Stomach (tissue), 9 donors: Measurements from ENCODE around the gene BPIFB3. TPM values are rescaled to one million over a fixed set of nuclear protein-coding genes. Genes with fewer than 3 reads are reported as not detected.

Experiments used
- DNase-seq, 2 donors: peaks; one replicate each; pipeline versions ENCODE4 v3.0.0 to v3.0.0-alpha.2; 2013 to 2019
- H3K27ac ChIP-seq, 5 donors: fragments of 200-600 bp in 4 of 5; sonication (generic) in 4 of 5; one replicate each; pipeline ENCODE4 v1.5.1; 2013 to 2019; ENCODE audit warnings: mild to moderate bottlenecking in 1 of 5, moderate library complexity in 1 of 5
- H3K27me3 ChIP-seq, 3 donors: fragments of 200-600 bp; sonication (generic); one replicate each; pipeline ENCODE4 v1.5.1; 2017 to 2019; ENCODE audit warnings: mixed run types in 1 of 3
- H3K36me3 ChIP-seq, 4 donors: fragments of 200-600 bp; sonication (generic); 1 replicate in 3 of 4; 2 replicates in 1 of 4; pipeline ENCODE4 v1.5.1; 2016 to 2019
- H3K4me1 ChIP-seq, 4 donors: fragments of 200-600 bp; sonication (generic); one replicate each; pipeline ENCODE4 v1.5.1; 2016 to 2019
- H3K4me3 ChIP-seq, 4 donors: fragments of 200-600 bp; sonication (generic) in 3 of 4; one replicate each; pipeline ENCODE4 v1.5.1; 2016 to 2019; ENCODE audit warnings: mild to moderate bottlenecking in 1 of 4
- H3K9me3 ChIP-seq, 4 donors: fragments of 200-600 bp; sonication (generic); one replicate each; pipeline ENCODE4 v1.5.1; 2016 to 2019
- CTCF ChIP-seq, 7 experiments: fragments of 450-650 bp in 4 of 7; fragments of 200-600 bp in 3 of 7; sonication (generic) in 3 of 7; IDR thresholded peaks; one replicate each; pipeline ENCODE4 v1.5.1; 2016 to 2019; ENCODE audit warnings: antibody characterized with exemption in 7 of 7, control low read depth in 2 of 7, mild to moderate bottlenecking in 1 of 7
- EP300 ChIP-seq: sonication (generic); formaldehyde crosslinking; IDR thresholded peaks from one replicate; pipeline ENCODE4 v1.6.1; 2017; ENCODE audit warnings: antibody characterized with exemption
- POLR2A ChIP-seq, 4 donors: fragments of 450-650 bp; IDR thresholded peaks; one replicate each; pipeline ENCODE4 v1.6.1; 2016; ENCODE audit warnings: antibody characterized with exemption in 4 of 4, control low read depth in 2 of 4, mild to moderate bottlenecking in 1 of 4, moderate library complexity in 1 of 4
- POLR2AphosphoS5 ChIP-seq, 3 donors: sonication (generic); formaldehyde crosslinking; IDR thresholded peaks; one replicate each; pipeline ENCODE4 v1.6.1; 2016; ENCODE audit warnings: antibody characterized with exemption in 3 of 3
- whole genome bisulfite sequencing, 5 donors: extraction: QIAGEN DNeasy Blood & Tissue Kit in 3 of 5; methylation state at CpG; one replicate each; pipeline versions ENCODE4 v1.1.5 to v1.1.7; 2013 to 2018; 5-methylcytosine and 5-hydroxymethylcytosine counted together
- intact Hi-C: fragments of 100-400 bp; cut with DNase I; formaldehyde crosslinking; loops from one replicate; pipeline ENCODE4 v1.15.1; 2023; ENCODE audit warnings: low total_unique reads
- polyA plus RNA-seq, 3 donors: library from polyadenylated mRNA; stranded (reverse); fragments of 200-250 nt; gene quantifications; one replicate each; pipeline ENCODE4 v1.2.3, GENCODE V29; 2013
- total RNA-seq, 5 donors: library from RNA; depleted of rRNA; stranded (reverse); fragments of >200 nt; gene quantifications; one replicate each; pipeline versions ENCODE4 v1.1.0 to v1.2.3, GENCODE V29; 2014 to 2016
- donor health status: healthy with polysubstance abuse.
- donor health status: Bipolar disorder and iron deficiency.
- donor health status: healthy.

The BPIFB3 gene
- total and polyA plus RNA-seq, 8 donors, result not detected

GRCh38 chr20:33070111-33071053 lies 16.7 kb downstream of the BPIFB3 start:
- Histone ChIP-seq H3K27ac (no peak overlapping the region), H3K4me1 (no peaks in the 10 kb centered on the region), H3K9me3 (no peaks in the 10 kb centered on the region), H3K27me3 (peaks cover 0 to 22% (median 2%) of the 10 kb centered on the region in 3 donors), H3K4me3 (no peak overlapping the region), H3K36me3 (no peaks in the 10 kb centered on the region)
- intact Hi-C loops, result no loop called here
- 72 to 80% (median 76%) methylated on average over 17 to 19 of the region's 19 CpGs for WGBS, 5 donors
- no peak for DNase-seq
- TF ChIP-seq POLR2AphosphoS5 (IDR thresholded peaks at IDR 0.05), result no peak
- no peak for TF ChIP-seq EP300
- no peak for TF ChIP-seq POLR2A (IDR thresholded peaks at IDR 0.05)
- TF ChIP-seq CTCF (IDR thresholded peaks at IDR 0.05), result no peak

GRCh38 chr20:33071198-33071597 lies 17.5 kb downstream of the BPIFB3 start:
- Histone ChIP-seq H3K27me3 (peaks cover 0 to 30% (median 5%) of the 10 kb centered on the region in 3 donors), H3K36me3 (no peaks in the 10 kb centered on the region), H3K4me1 (no peaks in the 10 kb centered on the region), H3K4me3 (no peak overlapping the region), H3K9me3 (no peaks in the 10 kb centered on the region), H3K27ac (no peak overlapping the region)
- DNase-seq, result no peak
- intact Hi-C loops, result no loop called here
- no peak for TF ChIP-seq EP300
- no peak for TF ChIP-seq POLR2A (IDR thresholded peaks at IDR 0.05)
- TF ChIP-seq POLR2AphosphoS5 (IDR thresholded peaks at IDR 0.05), result no peak
- no peak for TF ChIP-seq CTCF (IDR thresholded peaks at IDR 0.05)
- 68 to 85% (median 77%) methylated on average over 5 of the region's 5 CpGs for WGBS, 5 donors

- intact Hi-C loops, result no loop called here
- H3K27me3 ChIP-seq, result peaks cover 0 to 40% (median 5%) of the 10 kb centered on the region in 3 donors
- 82 to 91% (median 88%) methylated on average over 4 of the region's 4 CpGs for WGBS, 5 donors
- H3K4me3 ChIP-seq, result no peak overlapping the region
- no peaks in the 10 kb centered on the region for H3K4me1 ChIP-seq
- no peaks in the 10 kb centered on the region for H3K9me3 ChIP-seq
- TF ChIP-seq EP300 (no peak), POLR2A (IDR thresholded peaks at IDR 0.05) (no peak), CTCF (IDR thresholded peaks at IDR 0.05) (no peak), POLR2AphosphoS5 (IDR thresholded peaks at IDR 0.05) (no peak)
- no peak for DNase-seq
- no peaks in the 10 kb centered on the region for H3K36me3 ChIP-seq
- no peak overlapping the region for H3K27ac ChIP-seq
Measured at GRCh38 chr20:33072362-33072761, 18.7 kb downstream of the BPIFB3 start.

GRCh38 chr20:33072813-33073212 lies 19.1 kb downstream of the BPIFB3 start:
- H3K4me1 ChIP-seq, result no peaks in the 10 kb centered on the region
- H3K9me3 ChIP-seq, result no peaks in the 10 kb centered on the region
- DNase-seq, result no peak
- no peaks in the 10 kb centered on the region for H3K36me3 ChIP-seq
- H3K27ac ChIP-seq, result no peak overlapping the region
- TF ChIP-seq POLR2AphosphoS5 (IDR thresholded peaks at IDR 0.05) (no peak), EP300 (no peak), CTCF (IDR thresholded peaks at IDR 0.05) (no peak), POLR2A (IDR thresholded peaks at IDR 0.05) (no peak)
- intact Hi-C loops, result no loop called here
- WGBS, 5 donors, result 66 to 83% (median 77%) methylated on average over 2 of the region's 2 CpGs
- H3K27me3 ChIP-seq, result peaks cover 0 to 40% (median 5%) of the 10 kb centered on the region in 3 donors
- H3K4me3 ChIP-seq, result no peak overlapping the region
